NCI-H2196 treated with DMSO at 0.1 percent for 48 hours (cell line): Measurements from ENCODE around the gene HKDC1.

Source experiments
- DNase-seq: peaks from one replicate; lab custom pipeline; 2025; ENCODE audit not compliant: unreplicated experiment; lab: John Stamatoyannopoulos, UW

Gene HKDC1

GRCh38 chr10:69215405-69216171 lies 4.5 kb upstream of the HKDC1 start:
- DNase-seq, result no peak

- no peak for DNase-seq
Measured at GRCh38 chr10:69216577-69217118, 3.5 kb upstream of the HKDC1 start.

GRCh38 chr10:69217119-69217754 lies 2.9 kb upstream of the HKDC1 start:
- DNase-seq, result peak; percentile 5

- no peak for DNase-seq
Measured at GRCh38 chr10:69218831-69219230, 1.3 kb upstream of the HKDC1 start.

- no peak for DNase-seq
Measured at GRCh38 chr10:69220507-69220906, 375 bp downstream of the HKDC1 start.

- DNase-seq, result no peak
Measured at GRCh38 chr10:69222157-69223027, 2.3 kb downstream of the HKDC1 start.

GRCh38 chr10:69223028-69223342 lies 2.9 kb downstream of the HKDC1 start:
- no peak for DNase-seq

GRCh38 chr10:69224862-69225657 lies 4.9 kb downstream of the HKDC1 start:
- DNase-seq, result no peak

- DNase-seq, result no peak
Measured at GRCh38 chr10:69225681-69226080, 5.5 kb downstream of the HKDC1 start.

GRCh38 chr10:69226919-69227450 lies 6.9 kb downstream of the HKDC1 start:
- no peak for DNase-seq

- no peak for DNase-seq
Measured at GRCh38 chr10:69228151-69228550, 8.0 kb downstream of the HKDC1 start.

GRCh38 chr10:69229616-69229916 lies 9.4 kb downstream of the HKDC1 start:
- DNase-seq, result no peak

GRCh38 chr10:69230128-69230527 lies 10.0 kb downstream of the HKDC1 start:
- no peak for DNase-seq

GRCh38 chr10:69232252-69232651 lies 12.1 kb downstream of the HKDC1 start:
- no peak for DNase-seq

GRCh38 chr10:69232736-69233480 lies 12.8 kb downstream of the HKDC1 start:
- no peak for DNase-seq

- no peak for DNase-seq
Measured at GRCh38 chr10:69234447-69234846, 14.3 kb downstream of the HKDC1 start.

GRCh38 chr10:69237528-69238159 lies 17.5 kb downstream of the HKDC1 start:
- DNase-seq, result peak; percentile 31

GRCh38 chr10:69239136-69239535 lies 19.0 kb downstream of the HKDC1 start:
- no peak for DNase-seq

GRCh38 chr10:69239816-69240434 lies 19.8 kb downstream of the HKDC1 start:
- DNase-seq, result no peak
